Activated CD4-positive, alpha-beta T cell treated with anti-CD3 and anti-CD28 coated beads for 48 hours (primary cell): Measurements from ENCODE around the gene EFL1.

Experiments
- DNase-seq: peaks from one replicate; pipeline ENCODE4 v3.0.0-alpha.2; 2020

EFL1 gene

DNA sequence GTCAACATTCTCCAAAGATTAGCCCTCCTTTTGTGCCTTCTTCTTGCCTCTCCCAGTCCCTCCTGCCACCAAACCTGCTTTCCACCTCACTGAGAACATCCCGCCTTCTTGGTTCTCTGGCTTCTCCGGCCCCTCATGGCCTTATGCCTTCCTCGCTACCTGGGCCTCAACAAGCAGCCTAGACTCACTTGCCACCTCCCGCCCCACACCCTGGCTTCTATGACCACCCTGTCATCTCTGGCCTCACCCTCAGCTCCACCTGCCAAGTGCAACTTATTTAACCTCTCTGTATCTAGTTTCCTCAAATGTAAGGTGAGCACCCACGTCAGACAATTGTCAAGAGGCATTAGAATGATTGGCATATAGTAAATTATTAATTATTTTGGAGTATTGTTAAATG is 147.9 kb downstream of the EFL1 start:
- no peak for DNase-seq

GRCh38 chr15:82113106-82113715 is 149.3 kb downstream of the EFL1 start:
- DNase-seq: no peak

DNA sequence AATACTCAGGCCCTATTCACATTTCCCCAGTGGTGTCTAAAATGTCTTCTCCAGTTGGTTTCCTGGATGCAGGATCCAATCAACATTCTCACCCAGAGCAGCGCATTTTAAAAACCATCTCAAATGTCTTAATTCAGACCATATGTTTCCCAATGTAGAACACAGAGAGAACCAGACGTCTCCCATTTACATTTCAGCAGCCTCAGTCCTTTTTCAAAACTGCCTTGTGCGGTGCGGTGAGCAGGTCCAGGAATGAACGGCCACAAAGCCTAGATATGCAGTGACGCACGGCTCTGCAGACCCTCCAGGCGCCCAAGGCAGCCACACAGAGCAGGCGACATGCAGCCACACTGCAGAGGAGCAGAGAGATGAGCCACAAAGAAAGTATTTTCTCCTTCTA is 150.6 kb downstream of the EFL1 start:
- no peak for DNase-seq

DNA sequence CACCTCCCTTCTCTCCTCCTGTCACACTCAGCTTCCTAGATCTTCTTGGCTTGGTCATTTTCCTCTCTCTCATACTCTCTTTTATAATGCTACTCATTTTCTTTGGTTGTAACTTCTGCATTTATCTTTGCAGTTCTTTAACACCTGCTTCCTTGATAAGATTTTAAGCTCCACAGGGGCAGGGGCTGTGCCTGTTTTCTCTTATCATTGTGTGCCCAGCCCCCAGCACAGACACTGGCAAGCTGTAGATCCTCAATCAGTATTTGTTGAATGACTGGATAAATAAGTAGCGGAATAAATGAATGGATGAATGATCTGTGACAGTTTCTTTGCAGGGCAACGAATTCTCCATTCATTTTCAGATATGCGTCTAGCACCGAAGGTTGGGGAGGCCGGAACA is 152.4 kb downstream of the EFL1 start:
- DNase-seq: no peak

DNA sequence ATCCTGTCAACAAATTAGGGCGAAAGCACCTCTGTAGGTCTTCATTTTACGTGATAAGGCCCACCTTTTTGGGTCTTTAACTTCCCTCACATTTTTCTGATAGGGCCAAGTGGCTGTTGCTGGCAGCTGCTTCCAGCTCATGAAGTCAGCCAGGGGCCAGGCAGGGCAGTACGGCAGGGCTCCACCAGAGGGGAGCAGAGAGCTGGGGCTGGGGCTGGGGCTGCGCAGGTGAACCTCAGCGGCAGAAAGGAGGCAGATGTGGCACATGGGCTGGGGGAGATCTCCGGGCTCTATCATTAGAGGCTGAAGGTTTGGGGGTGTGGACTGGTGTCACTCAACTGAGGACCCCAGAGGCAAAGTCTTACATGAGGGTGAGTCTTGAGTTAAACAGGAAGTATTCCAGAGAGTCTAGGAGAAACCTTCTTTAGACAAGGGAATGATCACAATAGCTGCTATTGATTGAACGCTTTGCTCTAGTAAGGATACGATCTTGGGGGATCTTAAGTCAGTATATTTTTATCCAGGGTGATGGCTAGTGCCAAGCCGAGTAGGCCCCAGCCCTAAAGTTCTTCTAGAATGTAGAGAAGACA is 153.9 kb downstream of the EFL1 start:
- DNase-seq: peak; percentile 84

DNA sequence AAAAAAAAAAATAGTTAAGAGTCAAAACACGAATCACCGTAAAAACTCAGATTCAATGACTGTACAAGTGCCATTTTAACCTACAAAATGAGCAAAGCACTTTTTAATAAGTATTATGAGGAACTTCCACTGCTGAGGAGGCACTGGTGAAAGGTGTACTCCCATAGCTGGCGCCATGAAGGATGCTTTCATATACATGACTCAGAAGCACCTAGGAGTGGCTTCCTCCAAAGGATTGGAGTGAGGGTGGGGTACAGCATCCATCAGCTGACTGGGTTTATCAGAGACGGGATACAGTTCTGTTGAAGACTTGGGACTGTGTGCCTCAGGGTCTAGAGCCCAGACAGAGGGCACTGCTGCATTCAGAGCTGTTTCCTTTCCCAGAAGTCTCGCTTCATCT is 155.9 kb downstream of the EFL1 start:
- no peak for DNase-seq

GRCh38 chr15:82105451-82106215 is 156.9 kb downstream of the EFL1 start:
- DNase-seq: no peak

DNA sequence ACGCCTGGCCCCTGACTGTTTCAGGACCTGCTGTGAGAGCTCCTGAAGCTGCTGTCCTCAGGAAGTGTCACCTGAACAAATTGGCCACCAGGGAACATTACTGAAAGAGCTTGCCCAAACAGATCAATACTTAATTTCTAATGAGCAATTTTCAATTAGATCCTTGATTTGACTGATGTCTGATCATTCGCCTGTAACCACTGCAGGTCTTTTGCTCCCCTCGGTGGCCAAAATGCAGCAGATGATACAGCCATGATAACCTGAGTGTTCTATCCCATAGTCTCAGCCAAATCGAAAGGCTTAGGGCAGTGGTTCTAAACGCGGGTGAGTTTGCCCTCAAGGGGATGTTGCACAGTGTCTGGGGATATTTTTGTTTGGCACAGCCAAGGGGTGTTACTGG is 159.1 kb downstream of the EFL1 start:
- DNase-seq: no peak

GRCh38 chr15:82100111-82100929 is 162.2 kb downstream of the EFL1 start:
- no peak for DNase-seq

GRCh38 chr15:82098674-82099073 is 163.9 kb downstream of the EFL1 start:
- no peak for DNase-seq

DNA sequence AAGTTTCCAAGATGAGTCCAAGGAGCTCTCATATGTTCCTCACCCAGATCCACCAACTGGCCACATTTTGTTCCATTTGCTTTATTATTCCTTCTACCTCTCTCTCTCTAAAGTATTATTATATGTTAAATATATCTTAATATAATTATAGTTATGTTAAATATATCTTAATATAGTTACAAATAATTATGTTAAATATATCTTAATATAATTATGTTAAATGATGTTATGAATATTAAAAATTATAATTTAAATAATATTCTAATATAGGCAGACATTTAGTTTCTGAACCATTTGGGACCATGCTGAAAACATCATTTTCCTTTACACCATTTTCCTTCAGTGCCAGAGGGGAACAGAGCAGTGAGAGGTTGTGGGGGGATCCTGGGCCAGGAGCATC is 166.7 kb downstream of the EFL1 start:
- DNase-seq: no peak

DNA sequence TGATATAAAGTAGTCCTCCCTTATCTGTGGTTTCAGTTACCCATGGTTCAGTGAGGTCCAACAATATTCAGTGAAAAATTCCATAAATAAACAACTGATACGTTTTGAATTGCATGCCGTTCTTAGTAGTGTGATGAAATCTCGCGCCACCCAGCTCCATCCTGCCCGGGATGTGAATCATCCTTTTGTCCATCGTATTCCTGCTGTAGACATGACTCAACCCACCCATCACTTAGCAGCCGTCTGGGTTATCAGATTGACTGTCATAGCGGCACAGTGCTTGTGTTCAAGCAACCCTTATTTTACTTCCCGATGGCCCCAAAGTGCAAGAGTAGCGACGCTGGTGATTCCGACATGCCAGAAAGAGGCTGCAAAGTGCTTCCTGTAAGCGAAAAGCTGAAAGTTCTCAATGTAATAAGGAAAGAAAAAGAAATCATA is 168.7 kb downstream of the EFL1 start:
- no peak for DNase-seq

GRCh38 chr15:82093325-82093724 is 169.2 kb downstream of the EFL1 start:
- DNase-seq: no peak

GRCh38 chr15:82091636-82092140 is 170.8 kb downstream of the EFL1 start:
- DNase-seq: no peak

GRCh38 chr15:82086243-82086995 is 176.1 kb downstream of the EFL1 start:
- no peak for DNase-seq

DNA sequence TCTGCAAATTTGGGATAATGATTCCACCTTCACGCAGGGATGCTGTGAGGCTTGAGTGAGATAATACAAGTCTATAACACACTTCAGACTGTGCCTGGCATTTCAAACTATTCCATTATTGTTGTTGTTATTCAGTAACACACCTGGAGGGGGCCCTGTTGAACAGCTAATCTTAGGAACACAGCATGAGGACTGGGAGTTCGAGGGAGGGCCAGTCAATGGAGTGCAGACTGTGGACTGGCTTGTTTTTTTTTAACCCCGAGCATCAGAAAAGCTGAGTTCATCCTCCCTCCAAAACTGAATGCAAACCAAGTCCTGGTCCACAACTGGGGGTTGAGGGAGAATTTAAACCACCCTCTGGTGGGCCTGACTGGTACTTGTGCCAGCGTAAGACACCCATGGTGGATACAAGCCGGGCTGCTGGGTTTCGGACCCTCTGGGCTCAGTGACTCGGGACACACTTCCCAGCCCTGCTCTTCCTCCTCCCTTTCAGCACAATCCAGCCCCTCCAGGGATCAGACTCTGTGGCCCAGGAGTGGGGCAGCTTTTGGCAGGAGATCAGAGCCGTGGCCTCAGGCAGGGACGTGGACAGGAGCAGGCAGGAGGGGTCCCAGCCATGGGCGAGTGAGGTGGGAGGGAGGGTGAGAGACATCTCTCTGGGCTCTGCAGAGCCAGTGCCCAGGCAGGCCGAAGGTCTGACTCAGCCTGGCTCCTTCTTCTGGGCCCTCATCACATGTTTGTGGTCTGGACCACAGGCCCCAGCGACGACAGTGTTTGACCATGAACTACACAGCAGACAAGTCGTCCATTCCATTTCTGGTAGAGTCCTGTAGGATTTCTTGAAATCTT is 180.4 kb downstream of the EFL1 start:
- DNase-seq: no peak

DNA sequence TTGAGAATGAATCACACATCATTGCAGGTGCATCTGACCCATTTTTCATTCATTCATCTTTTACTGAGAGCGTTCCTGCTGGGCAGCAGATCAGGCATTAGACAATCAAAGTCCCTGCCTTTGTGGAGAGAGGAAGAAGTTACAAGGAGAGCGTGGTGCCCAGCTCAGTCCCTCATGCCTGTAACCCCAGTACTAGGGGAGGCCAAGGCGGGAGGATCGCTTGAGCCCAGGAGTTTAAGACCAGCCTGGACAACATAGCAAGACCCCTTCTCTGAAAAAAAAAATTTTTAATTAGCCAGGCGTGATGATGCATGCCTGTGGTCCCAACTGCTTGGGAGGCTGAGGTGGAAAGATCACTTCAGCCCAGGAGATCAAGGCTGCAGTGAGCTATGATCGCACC is 181.8 kb downstream of the EFL1 start:
- no peak for DNase-seq
